HG03521 (cell line): ENCODE measurements around the gene ZC3H8.
"Not testable (repeated sequence)": the region's sequence is repeated elsewhere in the genome, so short reads cannot be mapped to it uniquely, and the experiment has no call there.

ENCODE experiments used
- ATAC-seq: cut with Tn5 transposase; IDR thresholded peaks from one replicate; pipeline ENCODE4 v1.9.1; 2021; ENCODE audit warnings: mild to moderate bottlenecking, moderate library complexity; ENCODE audit not compliant: unreplicated experiment

ZC3H8 gene

GRCh38 chr2:112260295-112260625, 5.4 kb upstream of the ZC3H8 start:
- no peak for ATAC-seq

- ATAC-seq, result no peak
These were observed 4.9 kb upstream of the ZC3H8 start for GRCh38 chr2:112259509-112260294.

GRCh38 chr2:112257575-112257974, 2.7 kb upstream of the ZC3H8 start:
- ATAC-seq, result no peak

- ATAC-seq, result no peak
These were observed 1.8 kb upstream of the ZC3H8 start for GRCh38 chr2:112256654-112257053.

GRCh38 chr2:112255875-112256274, 1.0 kb upstream of the ZC3H8 start:
- no peak for ATAC-seq

GRCh38 chr2:112253261-112253815, 1.5 kb downstream of the ZC3H8 start:
- no peak for ATAC-seq

GRCh38 chr2:112251271-112251670, 3.6 kb downstream of the ZC3H8 start:
- no peak for ATAC-seq

- no peak for ATAC-seq
These were observed 10.0 kb downstream of the ZC3H8 start for GRCh38 chr2:112244854-112245253.

GRCh38 chr2:112243233-112243632, 11.6 kb downstream of the ZC3H8 start:
- no peak for ATAC-seq

GRCh38 chr2:112242384-112242783, 12.5 kb downstream of the ZC3H8 start:
- ATAC-seq, result no peak

- ATAC-seq, result no peak
These were observed 15.0 kb downstream of the ZC3H8 start for GRCh38 chr2:112239862-112240261.

- no peak for ATAC-seq
These were observed 24.5 kb downstream of the ZC3H8 start for GRCh38 chr2:112230371-112230770.

GRCh38 chr2:112229348-112229747, 25.5 kb downstream of the ZC3H8 start:
- ATAC-seq, result no peak

- no peak for ATAC-seq
These were observed 34.0 kb downstream of the ZC3H8 start for GRCh38 chr2:112220831-112221230.

GRCh38 chr2:112220186-112220585, 34.7 kb downstream of the ZC3H8 start:
- no peak for ATAC-seq

- ATAC-seq, result no peak
These were observed 37.0 kb downstream of the ZC3H8 start for GRCh38 chr2:112217854-112218253.

GRCh38 chr2:112216167-112216566, 38.7 kb downstream of the ZC3H8 start:
- no peak for ATAC-seq

- ATAC-seq, result not testable (repeated sequence)
These were observed 46.9 kb downstream of the ZC3H8 start for GRCh38 chr2:112207905-112208304.

GRCh38 chr2:112204411-112204810, 50.4 kb downstream of the ZC3H8 start:
- no peak for ATAC-seq

GRCh38 chr2:112201696-112202430, 53.0 kb downstream of the ZC3H8 start:
- no peak for ATAC-seq

- ATAC-seq, result no peak
These were observed 55.7 kb downstream of the ZC3H8 start for GRCh38 chr2:112199188-112199587.

GRCh38 chr2:112198780-112199179, 56.1 kb downstream of the ZC3H8 start:
- no peak for ATAC-seq
